D721Med (cell line): Measurements from ENCODE around the gene CACNA1G.

Experiments
- DNase-seq: peaks from one replicate; pipeline ENCODE4 v3.0.0; 2011; ENCODE audit warnings: low spot score; ENCODE audit not compliant: insufficient read length
- FAIRE-seq: peaks from 2 replicates; lab custom pipeline; 2011; peaks lifted over from hg19 to GRCh38; lab: Jason Lieb, UNC
- CTCF ChIP-seq: IDR thresholded peaks from 2 replicates; pipeline ENCODE4 v1.5.1; 2012; ENCODE audit warnings: mild to moderate bottlenecking, control low read depth; ENCODE audit not compliant: insufficient read depth; ENCODE audit errors: missing control alignments

The CACNA1G gene

GRCh38 chr17:50618300-50618699, 57.8 kb downstream of the CACNA1G start:
- no peak for TF ChIP-seq CTCF
- FAIRE-seq (no peak), DNase-seq (no peak)

- no peak for TF ChIP-seq CTCF
- DNase-seq, result no peak
Measured at GRCh38 chr17:50618941-50619340, 58.4 kb downstream of the CACNA1G start.

GRCh38 chr17:50619489-50619888, 59.0 kb downstream of the CACNA1G start:
- FAIRE-seq, result no peak
- no peak for TF ChIP-seq CTCF
- DNase-seq, result no peak

More at GRCh38 chr17:50618941-50619340, 58.4 kb downstream of the CACNA1G start:
- no peak for FAIRE-seq

DNA sequence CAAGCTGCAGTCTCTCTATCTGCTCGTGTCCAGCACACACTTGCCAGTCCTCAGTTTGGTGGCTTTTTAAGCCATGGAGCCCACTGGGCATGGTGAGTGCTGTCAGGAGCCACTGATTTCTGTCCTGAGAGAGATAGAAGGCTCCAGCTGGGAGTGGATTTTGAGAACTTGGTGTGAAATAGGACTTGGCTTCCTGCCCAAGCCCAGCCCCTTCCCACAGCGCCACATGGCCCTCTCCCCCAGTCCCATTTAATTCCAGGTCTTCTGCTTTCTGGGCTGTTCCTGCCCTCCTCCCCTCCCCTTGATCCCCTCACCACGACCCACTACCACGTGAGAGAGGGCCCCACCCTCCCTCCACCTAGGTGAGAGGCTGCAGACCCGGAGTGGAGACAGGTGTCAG, 59.7 kb downstream of the CACNA1G start:
- DNase-seq, result no peak
- no peak for FAIRE-seq
- no peak for TF ChIP-seq CTCF

- DNase-seq (no peak), FAIRE-seq (no peak)
- TF ChIP-seq CTCF, result peak; percentile 50
Measured at GRCh38 chr17:50620858-50621257, 60.3 kb downstream of the CACNA1G start.

DNA sequence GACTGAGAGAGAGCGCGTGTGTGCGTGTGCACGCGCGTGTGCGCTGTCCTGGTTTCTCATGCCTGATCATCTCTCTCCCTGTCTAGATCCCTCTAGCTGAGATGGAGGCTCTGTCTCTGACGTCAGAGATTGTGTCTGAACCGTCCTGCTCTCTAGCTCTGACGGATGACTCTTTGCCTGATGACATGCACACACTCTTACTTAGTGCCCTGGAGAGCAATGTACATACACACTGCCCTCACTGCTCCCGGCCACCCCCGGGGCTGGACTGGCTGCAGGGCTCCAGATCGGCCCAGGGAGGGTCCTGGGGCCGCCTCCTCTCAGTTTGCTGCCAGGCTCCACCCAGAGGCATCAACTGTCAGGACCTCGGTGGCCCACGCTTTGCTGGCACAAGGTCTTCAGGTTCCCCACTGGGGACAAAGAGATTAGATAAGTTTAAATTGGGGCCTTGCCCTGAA, 61.1 kb downstream of the CACNA1G start:
- TF ChIP-seq CTCF, result no peak
- FAIRE-seq (no peak), DNase-seq (no peak)

DNA sequence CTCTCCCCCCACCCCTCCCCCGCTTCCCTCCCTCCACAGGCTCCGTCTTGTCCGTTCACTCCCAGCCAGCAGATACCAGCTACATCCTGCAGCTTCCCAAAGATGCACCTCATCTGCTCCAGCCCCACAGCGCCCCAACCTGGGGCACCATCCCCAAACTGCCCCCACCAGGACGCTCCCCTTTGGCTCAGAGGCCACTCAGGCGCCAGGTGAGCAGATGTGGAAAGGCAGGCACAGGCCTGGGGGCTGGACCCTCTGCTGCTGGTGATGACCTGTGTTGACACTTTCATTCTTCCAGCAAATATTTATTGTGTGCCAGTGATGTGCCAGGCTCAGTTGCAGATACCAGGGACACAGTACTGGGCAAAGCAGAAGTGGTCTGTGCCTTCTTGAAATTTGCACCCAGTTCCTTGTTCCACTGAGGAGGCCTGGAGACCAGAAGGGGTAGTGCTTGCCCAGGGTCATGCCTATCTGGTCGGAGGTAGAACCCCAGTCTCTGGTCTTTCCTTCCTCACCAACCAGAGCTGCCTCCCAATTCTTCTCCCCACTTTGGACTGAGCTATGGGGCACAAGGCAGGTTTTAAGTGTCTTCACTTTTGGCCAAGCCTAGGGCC, 63.9 kb downstream of the CACNA1G start:
- TF ChIP-seq CTCF, result no peak
- no peak for DNase-seq
- no peak for FAIRE-seq
